Epithelial cell of proximal tubule (primary cell): ENCODE results near the gene KRT6B. TPM values are rescaled to one million over a fixed set of nuclear protein-coding genes. Genes with fewer than 3 reads are reported as not detected.
"Not testable (repeated sequence)": the region's sequence is repeated elsewhere in the genome, so short reads cannot be mapped to it uniquely, and the experiment has no call there.

ENCODE experiments used
- DNase-seq: peaks from one replicate; pipeline ENCODE4 v3.0.0-alpha.2; 2011; ENCODE audit warnings: low read depth
- H3K4me3 ChIP-seq: 2 replicates; pipeline ENCODE4 v1.5.1; 2011; ENCODE audit warnings: low read depth, mild to moderate bottlenecking, low read length
- total RNA-seq: library from RNA; depleted of rRNA; stranded (reverse); fragments of >200 nt; gene quantifications from 2 replicates; pipeline ENCODE4 v1.2.3, GENCODE V29; 2015
- TF ChIP-seq, protein P1 (sequence below): conservative IDR thresholded peaks from 2 replicates; pipeline ENCODE4 v1.5.1; 2012; ENCODE audit warnings: low read depth, mild to moderate bottlenecking, low read length

KRT6B gene
- not detected in 2 replicates for total RNA-seq

DNA sequence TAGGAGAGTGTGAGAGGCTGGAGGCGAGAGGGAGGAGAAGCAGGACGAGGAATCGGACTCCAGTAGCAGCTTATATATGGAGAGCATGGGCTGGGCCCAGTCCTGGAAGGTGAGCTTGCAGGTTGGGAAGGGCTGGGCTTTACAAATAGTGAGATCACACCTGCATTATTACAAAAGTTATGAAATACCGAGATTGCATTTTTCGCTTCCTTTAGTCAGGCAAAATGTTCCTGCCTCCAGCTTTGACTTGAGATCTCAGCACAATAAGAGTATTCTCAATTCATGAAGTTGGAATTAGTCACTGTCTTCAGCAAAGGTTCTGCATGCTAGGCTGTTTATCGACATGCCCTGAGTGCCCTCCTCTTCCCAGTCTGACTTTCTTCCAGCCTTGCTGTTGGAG lies at the start of gene KRT6B:
Gene KRT6B (minus strand): TSS at position 46 of the 400 bp plus-strand sequence. CDS start 68 bp downstream, outside the sequence.
- DNase-seq = no peak
- H3K4me3 ChIP-seq = no peak within 1 kb of the TSS

DNA sequence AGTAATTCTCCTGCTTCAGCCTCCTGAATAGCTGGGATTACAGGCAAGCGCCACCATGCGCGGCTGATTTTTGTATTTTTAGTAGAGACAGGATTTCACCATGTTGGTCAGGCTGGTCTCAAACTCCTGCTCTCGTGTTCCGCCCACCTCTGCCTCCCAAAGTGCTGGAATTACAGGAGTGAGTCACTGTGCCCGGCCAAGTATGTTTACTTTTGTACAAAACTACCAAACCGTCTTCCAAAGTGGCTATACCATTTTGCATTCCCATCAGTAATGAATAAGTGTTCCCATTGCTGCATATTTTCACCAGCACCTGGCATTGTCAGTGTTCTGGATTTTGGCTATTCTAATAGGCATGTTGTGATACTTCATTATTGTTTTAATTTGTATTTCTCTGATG lies 49.5 kb upstream of the KRT6B start:
- TF ChIP-seq, protein P1, sequence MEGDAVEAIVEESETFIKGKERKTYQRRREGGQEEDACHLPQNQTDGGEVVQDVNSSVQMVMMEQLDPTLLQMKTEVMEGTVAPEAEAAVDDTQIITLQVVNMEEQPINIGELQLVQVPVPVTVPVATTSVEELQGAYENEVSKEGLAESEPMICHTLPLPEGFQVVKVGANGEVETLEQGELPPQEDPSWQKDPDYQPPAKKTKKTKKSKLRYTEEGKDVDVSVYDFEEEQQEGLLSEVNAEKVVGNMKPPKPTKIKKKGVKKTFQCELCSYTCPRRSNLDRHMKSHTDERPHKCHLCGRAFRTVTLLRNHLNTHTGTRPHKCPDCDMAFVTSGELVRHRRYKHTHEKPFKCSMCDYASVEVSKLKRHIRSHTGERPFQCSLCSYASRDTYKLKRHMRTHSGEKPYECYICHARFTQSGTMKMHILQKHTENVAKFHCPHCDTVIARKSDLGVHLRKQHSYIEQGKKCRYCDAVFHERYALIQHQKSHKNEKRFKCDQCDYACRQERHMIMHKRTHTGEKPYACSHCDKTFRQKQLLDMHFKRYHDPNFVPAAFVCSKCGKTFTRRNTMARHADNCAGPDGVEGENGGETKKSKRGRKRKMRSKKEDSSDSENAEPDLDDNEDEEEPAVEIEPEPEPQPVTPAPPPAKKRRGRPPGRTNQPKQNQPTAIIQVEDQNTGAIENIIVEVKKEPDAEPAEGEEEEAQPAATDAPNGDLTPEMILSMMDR = no peak
- no peak for DNase-seq
- no peak overlapping the region for H3K4me3 ChIP-seq

More for the DNA sequence above, at the start of gene KRT6B:
- TF ChIP-seq, protein P1 = no peak

DNA sequence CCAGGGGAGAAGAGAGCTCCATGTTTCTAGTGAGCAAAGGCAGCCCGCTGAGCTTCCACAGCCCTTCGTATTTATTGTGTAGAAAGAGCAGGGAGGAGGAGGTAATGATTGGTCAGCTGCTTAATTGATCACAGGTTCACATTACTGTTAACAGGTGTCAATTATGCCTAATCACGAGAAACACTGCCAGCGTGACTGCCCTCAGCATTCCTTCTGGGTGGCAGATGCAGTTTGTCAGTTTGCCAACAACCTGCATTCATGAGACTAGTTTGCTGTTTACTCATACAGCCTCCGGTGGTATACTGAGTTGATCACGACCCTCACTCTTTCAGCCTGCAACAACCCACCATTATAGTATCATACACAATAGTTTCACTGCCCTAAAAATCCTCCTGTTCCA lies 48.6 kb upstream of the KRT6B start:
- DNase-seq, H3K4me3 ChIP-seq: not testable (repeated sequence)

- no peak for DNase-seq
- no peak overlapping the region for H3K4me3 ChIP-seq
- TF ChIP-seq, protein P1 = no peak
Observed at GRCh38 chr12:52499806-52500560, 48.0 kb upstream of the KRT6B start.

GRCh38 chr12:52498946-52499345 lies 47.0 kb upstream of the KRT6B start:
- H3K4me3 ChIP-seq = no peak overlapping the region
- TF ChIP-seq, protein P1 = no peak
- no peak for DNase-seq

DNA sequence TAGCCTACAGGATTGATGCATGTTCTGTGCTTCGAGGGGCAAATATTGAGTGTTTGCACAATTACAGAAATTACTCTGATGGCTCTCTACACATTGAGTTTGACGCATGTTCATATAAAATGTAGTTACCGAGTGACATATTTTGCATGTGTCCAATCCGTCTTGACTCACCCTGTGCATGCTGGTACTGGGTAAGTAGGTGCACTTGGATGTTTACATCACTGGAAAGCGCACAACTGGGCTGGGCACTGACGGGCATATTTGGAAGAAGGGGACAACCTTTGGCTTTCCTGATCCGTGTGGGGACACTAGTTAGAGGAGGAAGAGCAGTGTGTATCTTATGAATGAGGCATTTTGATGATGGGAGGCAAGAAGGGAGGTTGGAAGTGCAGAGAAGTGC lies 46.0 kb upstream of the KRT6B start:
- no peak for DNase-seq
- H3K4me3 ChIP-seq = no peak overlapping the region
- TF ChIP-seq, protein P1 = no peak

GRCh38 chr12:52496590-52497071 lies 44.7 kb upstream of the KRT6B start:
- no peak overlapping the region for H3K4me3 ChIP-seq
- TF ChIP-seq, protein P1 = no peak
- no peak for DNase-seq
